ENCODE data around the gene ADAMTS6.

The ADAMTS6 gene

GRCh38 chr5:65296067-65296466 lies 185.7 kb downstream of the ADAMTS6 start:
- Histone ChIP-seq H3K27me3 (ENCODE audit: insufficient read depth, poor library complexity, severe bottlenecking) (no peaks in the 10 kb centered on the region), H3K4me3 (replicated peaks; ENCODE audit: insufficient read depth, low read length) (no peak overlapping the region), H3K27ac (replicated peaks) (no peak overlapping the region)
- no peak for DNase-seq (ENCODE audit: low read depth in 1 of 2, low spot score in 1 of 2)
- TF ChIP-seq POLR2AphosphoS5 (IDR thresholded peaks at IDR 0.05; ENCODE audit: low read depth) = no peak
- no peak for TF ChIP-seq SPI1 (IDR thresholded peaks at IDR 0.05; ENCODE audit: borderline replicate concordance, low read depth)
- no peak for TF ChIP-seq CTCF (IDR thresholded peaks at IDR 0.05; ENCODE audit: insufficient read depth, low read length)
- no peak for TF ChIP-seq REST (IDR thresholded peaks at IDR 0.05; ENCODE audit: insufficient replicate concordance, low read depth)
- no peak for TF ChIP-seq GABPA (IDR thresholded peaks at IDR 0.05; ENCODE audit: low read depth)

- H3K27me3 ChIP-seq (ENCODE audit: insufficient read depth, poor library complexity, severe bottlenecking) = no peaks in the 10 kb centered on the region
- TF ChIP-seq CTCF (IDR thresholded peaks at IDR 0.05; ENCODE audit: insufficient read depth, low read length) = no peak
- no peak for TF ChIP-seq REST (IDR thresholded peaks at IDR 0.05; ENCODE audit: insufficient replicate concordance, low read depth)
- no peak for TF ChIP-seq GABPA (IDR thresholded peaks at IDR 0.05; ENCODE audit: low read depth)
- DNase-seq (ENCODE audit: low read depth in 1 of 2, low spot score in 1 of 2) = no peak
- no peak overlapping the region for H3K4me3 ChIP-seq (replicated peaks; ENCODE audit: insufficient read depth, low read length)
- H3K27ac ChIP-seq (replicated peaks) = no peak overlapping the region
These were observed 189.5 kb downstream of the ADAMTS6 start for GRCh38 chr5:65292196-65292595.

- Histone ChIP-seq H3K4me3 (replicated peaks; ENCODE audit: insufficient read depth, low read length) (no peak overlapping the region), H3K27me3 (ENCODE audit: insufficient read depth, poor library complexity, severe bottlenecking) (no peaks in the 10 kb centered on the region), H3K27ac (replicated peaks) (no peak overlapping the region)
- DNase-seq (ENCODE audit: low read depth in 1 of 2, low spot score in 1 of 2) = no peak
- no peak for TF ChIP-seq POLR2AphosphoS5 (IDR thresholded peaks at IDR 0.05; ENCODE audit: low read depth)
- no peak for TF ChIP-seq CTCF (IDR thresholded peaks at IDR 0.05; ENCODE audit: insufficient read depth, low read length)
- no peak for TF ChIP-seq REST (IDR thresholded peaks at IDR 0.05; ENCODE audit: insufficient replicate concordance, low read depth)
- no peak for TF ChIP-seq GABPA (IDR thresholded peaks at IDR 0.05; ENCODE audit: low read depth)
- TF ChIP-seq SPI1 (IDR thresholded peaks at IDR 0.05; ENCODE audit: borderline replicate concordance, low read depth) = no peak
These were observed 191.0 kb downstream of the ADAMTS6 start for GRCh38 chr5:65290677-65291076.
